ENCODE data around the gene ATP11B. TPM values are rescaled to one million over a fixed set of nuclear protein-coding genes. Genes with fewer than 3 reads are reported as not detected.

ATP11B gene
- total and polyA plus RNA-seq, 9 donors, result 14.2 to 83.4 (median 54.4) TPM

DNA sequence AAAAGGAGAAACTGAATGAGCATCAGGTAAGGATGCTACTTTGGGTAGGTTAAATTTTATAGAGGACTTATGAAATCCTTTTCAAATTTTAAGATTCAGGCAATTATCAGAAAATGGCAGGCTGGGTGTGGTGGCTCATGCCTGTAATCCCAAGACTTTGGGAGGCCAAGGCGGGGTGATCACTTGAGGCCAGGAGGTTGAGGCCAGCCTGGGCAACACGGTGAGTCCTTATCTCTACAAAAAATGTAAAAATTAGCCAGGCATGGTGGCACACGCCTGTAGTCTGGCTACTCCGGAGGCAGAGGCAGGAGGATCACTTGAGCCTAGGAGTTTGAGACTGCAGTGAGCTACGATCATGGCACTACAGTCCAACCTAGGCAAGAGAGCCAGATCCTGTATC, 163.9 kb downstream of the ATP11B start:
- Histone ChIP-seq H3K27me3 (no peaks in the 10 kb centered on the region), H3K4me3 (no peak overlapping the region)
- 88 to 94% (median 94%) methylated on average over 5 of the region's 5 CpGs for WGBS, 3 donors

DNA sequence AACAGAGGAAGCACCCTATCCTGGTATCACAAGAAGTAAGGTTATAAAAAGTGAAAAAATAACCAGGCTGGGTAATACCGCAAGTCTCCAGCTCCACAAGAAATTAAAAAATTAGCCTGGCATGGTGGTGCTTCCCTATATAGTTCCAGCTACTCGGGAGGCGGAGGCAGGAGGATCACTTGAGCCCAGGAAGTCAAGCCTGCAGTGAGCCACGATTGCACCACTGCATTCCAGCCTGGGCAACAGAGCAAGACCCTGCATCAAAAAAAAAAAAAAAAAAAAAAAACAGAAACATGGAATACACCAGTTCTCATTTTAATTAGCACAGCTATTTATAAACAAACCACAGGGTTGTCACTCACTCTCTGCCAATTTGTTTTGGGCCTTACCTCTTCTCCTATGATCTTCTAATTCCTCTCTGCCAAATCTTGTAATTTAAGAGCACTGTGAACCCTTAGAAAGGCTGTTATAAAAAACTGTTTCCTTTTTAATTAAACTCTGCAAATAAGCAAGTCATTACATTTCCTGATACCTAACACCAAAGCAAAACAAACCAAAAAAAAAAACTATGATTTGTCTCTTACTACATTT, 164.5 kb downstream of the ATP11B start:
- Histone ChIP-seq H3K9me3 (no peaks in the 10 kb centered on the region), H3K4me3 (no peak overlapping the region), H3K27me3 (no peaks in the 10 kb centered on the region), H3K4me1 (ENCODE audit: insufficient read depth) (peaks cover 2% of the 10 kb centered on the region), H3K36me3 (no peaks in the 10 kb centered on the region), H3K27ac (no peak overlapping the region)
- intact Hi-C loops (cut with DNase I), result no loop called here
- TF ChIP-seq POLR2A (IDR thresholded peaks at IDR 0.05), result no peak
- TF ChIP-seq EP300 (IDR thresholded peaks at IDR 0.05), result no peak
- TF ChIP-seq, protein P1, sequence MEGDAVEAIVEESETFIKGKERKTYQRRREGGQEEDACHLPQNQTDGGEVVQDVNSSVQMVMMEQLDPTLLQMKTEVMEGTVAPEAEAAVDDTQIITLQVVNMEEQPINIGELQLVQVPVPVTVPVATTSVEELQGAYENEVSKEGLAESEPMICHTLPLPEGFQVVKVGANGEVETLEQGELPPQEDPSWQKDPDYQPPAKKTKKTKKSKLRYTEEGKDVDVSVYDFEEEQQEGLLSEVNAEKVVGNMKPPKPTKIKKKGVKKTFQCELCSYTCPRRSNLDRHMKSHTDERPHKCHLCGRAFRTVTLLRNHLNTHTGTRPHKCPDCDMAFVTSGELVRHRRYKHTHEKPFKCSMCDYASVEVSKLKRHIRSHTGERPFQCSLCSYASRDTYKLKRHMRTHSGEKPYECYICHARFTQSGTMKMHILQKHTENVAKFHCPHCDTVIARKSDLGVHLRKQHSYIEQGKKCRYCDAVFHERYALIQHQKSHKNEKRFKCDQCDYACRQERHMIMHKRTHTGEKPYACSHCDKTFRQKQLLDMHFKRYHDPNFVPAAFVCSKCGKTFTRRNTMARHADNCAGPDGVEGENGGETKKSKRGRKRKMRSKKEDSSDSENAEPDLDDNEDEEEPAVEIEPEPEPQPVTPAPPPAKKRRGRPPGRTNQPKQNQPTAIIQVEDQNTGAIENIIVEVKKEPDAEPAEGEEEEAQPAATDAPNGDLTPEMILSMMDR (IDR thresholded peaks at IDR 0.05), result no peak
- DNase-seq, result no peak
- WGBS, 3 donors, result 89 to 91% (median 91%) methylated on average over 4 of the region's 4 CpGs

More for the DNA sequence above, 163.9 kb downstream of the ATP11B start:
- intact Hi-C loops (cut with DNase I), result no loop called here
- Histone ChIP-seq H3K4me1 (ENCODE audit: insufficient read depth) (no peaks in the 10 kb centered on the region), H3K27ac (no peak overlapping the region), H3K36me3 (no peaks in the 10 kb centered on the region), H3K9me3 (no peaks in the 10 kb centered on the region)
- no peak for DNase-seq
- no peak for TF ChIP-seq EP300 (IDR thresholded peaks at IDR 0.05)
- TF ChIP-seq, protein P1 (IDR thresholded peaks at IDR 0.05), result no peak
- TF ChIP-seq POLR2A (IDR thresholded peaks at IDR 0.05), result no peak

DNA sequence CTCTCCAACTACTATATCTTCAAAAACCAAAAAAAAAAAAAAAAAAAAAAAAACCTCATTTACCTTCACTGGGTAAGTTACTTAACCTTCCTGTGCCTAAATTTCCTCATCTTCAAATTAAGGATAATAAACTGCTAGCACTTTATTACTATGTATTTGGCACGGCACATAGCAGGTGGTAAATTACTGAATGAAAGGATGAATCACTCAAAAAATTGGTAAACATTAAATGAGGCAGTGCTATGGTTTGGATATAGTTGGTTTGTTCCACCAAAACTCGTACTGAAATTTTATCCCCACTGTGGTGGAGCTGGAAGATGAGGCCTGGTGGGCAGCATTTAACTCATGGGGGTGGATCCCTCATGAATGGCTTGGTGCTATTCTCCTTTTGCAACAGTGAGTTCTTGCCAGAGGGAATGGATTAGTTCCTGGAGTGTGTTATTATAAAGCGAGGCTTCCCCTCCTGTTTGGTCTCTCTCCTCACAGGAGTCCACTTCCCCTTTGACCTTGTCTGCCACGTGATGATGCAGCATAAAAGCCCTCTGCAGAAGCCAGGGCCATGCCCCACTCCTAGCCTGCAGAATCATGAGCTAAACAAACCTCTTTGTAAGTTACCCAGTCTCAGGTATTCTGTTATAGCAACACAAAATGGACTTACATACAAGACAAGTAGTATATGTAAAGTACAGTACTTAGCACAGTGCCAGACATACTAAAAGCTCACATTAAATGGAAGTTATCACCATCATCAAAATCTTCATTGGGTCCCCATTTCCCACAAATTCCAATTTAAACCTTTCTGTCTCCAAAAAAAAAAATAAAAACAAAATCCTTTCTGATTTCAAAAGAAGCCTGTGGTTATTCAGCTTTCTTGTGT, 166.4 kb downstream of the ATP11B start:
- H3K4me1 ChIP-seq (ENCODE audit: insufficient read depth), result peaks cover 2% of the 10 kb centered on the region
- DNase-seq, result no peak
- H3K9me3 ChIP-seq, result no peaks in the 10 kb centered on the region
- no peaks in the 10 kb centered on the region for H3K36me3 ChIP-seq
- TF ChIP-seq, protein P1 (IDR thresholded peaks at IDR 0.05), result no peak
- TF ChIP-seq POLR2A (IDR thresholded peaks at IDR 0.05) (no peak), EP300 (IDR thresholded peaks at IDR 0.05) (no peak)
- intact Hi-C loops (cut with DNase I), result no loop called here
- no peaks in the 10 kb centered on the region for H3K27me3 ChIP-seq
- 64 to 76% (median 65%) methylated on average over 4 of the region's 4 CpGs for WGBS, 3 donors
- H3K4me3 ChIP-seq, result no peak overlapping the region
- no peak overlapping the region for H3K27ac ChIP-seq

DNA sequence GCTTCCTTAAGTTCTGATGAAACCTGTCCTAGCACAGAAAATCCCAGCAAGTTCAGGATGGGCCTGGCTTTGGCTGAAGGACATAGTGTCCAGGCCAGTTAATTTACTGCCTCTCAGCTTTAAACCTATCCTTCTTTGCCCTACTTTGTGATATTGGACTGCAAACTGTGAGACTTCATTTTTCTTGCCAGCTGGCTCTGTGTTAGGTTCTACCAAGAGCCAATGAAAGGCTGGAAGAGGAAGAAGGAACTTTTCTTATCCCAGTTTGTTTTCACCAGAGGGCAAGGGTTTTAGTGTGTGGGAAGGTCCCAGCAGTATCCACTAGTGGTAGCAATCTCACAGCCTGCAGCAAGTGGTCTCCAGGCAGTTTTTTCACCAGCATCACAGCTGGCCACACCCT, 168.9 kb downstream of the ATP11B start:
- no peak overlapping the region for H3K27ac ChIP-seq
- H3K4me3 ChIP-seq, result no peak overlapping the region
- H3K27me3 ChIP-seq, result no peaks in the 10 kb centered on the region
- no peaks in the 10 kb centered on the region for H3K36me3 ChIP-seq
- DNase-seq, result peak in 3 of 5 donors; percentile 36 to 53 (median 42)
- intact Hi-C loops (cut with DNase I), result no loop called here
- peaks cover 4% of the 10 kb centered on the region for H3K4me1 ChIP-seq (ENCODE audit: insufficient read depth)
- no peak for TF ChIP-seq POLR2A (IDR thresholded peaks at IDR 0.05)
- TF ChIP-seq EP300 (IDR thresholded peaks at IDR 0.05), result no peak
- TF ChIP-seq, protein P1 (IDR thresholded peaks at IDR 0.05), result no peak
- no peaks in the 10 kb centered on the region for H3K9me3 ChIP-seq
